ENCODE data around the gene KCNJ11.

DNA sequence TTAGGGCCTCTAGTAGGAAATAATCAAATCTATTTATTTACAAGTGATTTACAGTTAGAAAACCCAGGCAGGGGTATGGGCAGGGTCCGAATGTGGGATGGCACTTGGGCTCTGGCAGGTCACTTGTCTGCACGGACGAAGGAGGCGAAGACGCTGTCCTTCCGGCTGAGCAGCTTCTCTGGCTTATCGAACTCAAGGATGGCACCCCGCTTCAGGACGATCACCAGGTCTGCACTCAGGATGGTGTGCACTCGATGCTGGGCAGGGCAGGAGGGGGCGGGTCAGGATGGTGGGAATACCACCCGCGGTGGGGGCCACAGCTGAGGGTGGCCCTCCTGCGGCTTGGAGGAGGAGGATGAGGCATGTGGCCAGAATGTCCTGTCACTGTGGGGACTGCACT lies 4.4 kb upstream of the KCNJ11 start:
- TF ChIP-seq, protein P1, sequence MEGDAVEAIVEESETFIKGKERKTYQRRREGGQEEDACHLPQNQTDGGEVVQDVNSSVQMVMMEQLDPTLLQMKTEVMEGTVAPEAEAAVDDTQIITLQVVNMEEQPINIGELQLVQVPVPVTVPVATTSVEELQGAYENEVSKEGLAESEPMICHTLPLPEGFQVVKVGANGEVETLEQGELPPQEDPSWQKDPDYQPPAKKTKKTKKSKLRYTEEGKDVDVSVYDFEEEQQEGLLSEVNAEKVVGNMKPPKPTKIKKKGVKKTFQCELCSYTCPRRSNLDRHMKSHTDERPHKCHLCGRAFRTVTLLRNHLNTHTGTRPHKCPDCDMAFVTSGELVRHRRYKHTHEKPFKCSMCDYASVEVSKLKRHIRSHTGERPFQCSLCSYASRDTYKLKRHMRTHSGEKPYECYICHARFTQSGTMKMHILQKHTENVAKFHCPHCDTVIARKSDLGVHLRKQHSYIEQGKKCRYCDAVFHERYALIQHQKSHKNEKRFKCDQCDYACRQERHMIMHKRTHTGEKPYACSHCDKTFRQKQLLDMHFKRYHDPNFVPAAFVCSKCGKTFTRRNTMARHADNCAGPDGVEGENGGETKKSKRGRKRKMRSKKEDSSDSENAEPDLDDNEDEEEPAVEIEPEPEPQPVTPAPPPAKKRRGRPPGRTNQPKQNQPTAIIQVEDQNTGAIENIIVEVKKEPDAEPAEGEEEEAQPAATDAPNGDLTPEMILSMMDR (optimal IDR thresholded peaks at IDR 0.05 in 1 of 3, IDR thresholded peaks at IDR 0.05 in 1 of 3, conservative IDR thresholded peaks at IDR 0.05 in 1 of 3; ENCODE audit: extremely low read depth in 1 of 3, insufficient read depth in 2 of 3, low read length in 3 of 3), result no peak
- TF ChIP-seq EZH2 (IDR thresholded peaks at IDR 0.05; ENCODE audit: low read length), result no peak
